NCI-H2171 (cell line): Measurements from ENCODE around the gene WWOX.
A peak's percentile ranks its signal among the peaks of the same experiment; 100 is the strongest.

ENCODE experiments used
- DNase-seq: peaks from one replicate; lab custom pipeline; 2025; lab: John Stamatoyannopoulos, UW

WWOX gene

GRCh38 chr16:78659216-78659615, 559.8 kb downstream of the WWOX start:
- no peak for DNase-seq

- DNase-seq = no peak
Measured at GRCh38 chr16:78659668-78660217, 560.3 kb downstream of the WWOX start.

- no peak for DNase-seq
Measured at GRCh38 chr16:78660795-78661194, 561.3 kb downstream of the WWOX start.

- DNase-seq = no peak
Measured at GRCh38 chr16:78663690-78664089, 564.2 kb downstream of the WWOX start.

GRCh38 chr16:78664811-78665772, 565.6 kb downstream of the WWOX start:
- DNase-seq = no peak

- no peak for DNase-seq
Measured at GRCh38 chr16:78666318-78666717, 566.9 kb downstream of the WWOX start.

- DNase-seq = no peak
Measured at GRCh38 chr16:78667675-78668074, 568.2 kb downstream of the WWOX start.

GRCh38 chr16:78668393-78668792, 568.9 kb downstream of the WWOX start:
- DNase-seq = no peak

GRCh38 chr16:78669994-78670393, 570.5 kb downstream of the WWOX start:
- DNase-seq = no peak

GRCh38 chr16:78672779-78673556, 573.5 kb downstream of the WWOX start:
- DNase-seq = no peak

- DNase-seq = no peak
Measured at GRCh38 chr16:78673884-78674283, 574.4 kb downstream of the WWOX start.

GRCh38 chr16:78675312-78675711, 575.9 kb downstream of the WWOX start:
- no peak for DNase-seq

- no peak for DNase-seq
Measured at GRCh38 chr16:78675951-78676792, 576.7 kb downstream of the WWOX start.

- DNase-seq = no peak
Measured at GRCh38 chr16:78677181-78677731, 577.8 kb downstream of the WWOX start.

GRCh38 chr16:78679546-78679945, 580.1 kb downstream of the WWOX start:
- no peak for DNase-seq

GRCh38 chr16:78681743-78682142, 582.3 kb downstream of the WWOX start:
- no peak for DNase-seq

- DNase-seq = no peak
Measured at GRCh38 chr16:78684030-78684611, 584.7 kb downstream of the WWOX start.

- DNase-seq = no peak
Measured at GRCh38 chr16:78684655-78685375, 585.4 kb downstream of the WWOX start.

- no peak for DNase-seq
Measured at GRCh38 chr16:78686601-78687000, 587.1 kb downstream of the WWOX start.

GRCh38 chr16:78689028-78689427, 589.6 kb downstream of the WWOX start:
- peak; percentile 82 for DNase-seq
